Effector CD8-positive, alpha-beta T cell (primary cell): Measurements from ENCODE around the gene TMED5.
"Not testable (repeated sequence)": the region's sequence is repeated elsewhere in the genome, so short reads cannot be mapped to it uniquely, and the experiment has no call there.

Experiments used
- DNase-seq: peaks from one replicate; lab custom pipeline; 2025; lab: John Stamatoyannopoulos, UW
- total RNA-seq, 4 experiments: gene quantifications; one replicate each; lab custom pipeline; 2026; lab: John Stamatoyannopoulos, UW

The TMED5 gene
- total RNA-seq, result 85.0 to 97.8 (median 92.3) reads per million in 4 experiments

DNA sequence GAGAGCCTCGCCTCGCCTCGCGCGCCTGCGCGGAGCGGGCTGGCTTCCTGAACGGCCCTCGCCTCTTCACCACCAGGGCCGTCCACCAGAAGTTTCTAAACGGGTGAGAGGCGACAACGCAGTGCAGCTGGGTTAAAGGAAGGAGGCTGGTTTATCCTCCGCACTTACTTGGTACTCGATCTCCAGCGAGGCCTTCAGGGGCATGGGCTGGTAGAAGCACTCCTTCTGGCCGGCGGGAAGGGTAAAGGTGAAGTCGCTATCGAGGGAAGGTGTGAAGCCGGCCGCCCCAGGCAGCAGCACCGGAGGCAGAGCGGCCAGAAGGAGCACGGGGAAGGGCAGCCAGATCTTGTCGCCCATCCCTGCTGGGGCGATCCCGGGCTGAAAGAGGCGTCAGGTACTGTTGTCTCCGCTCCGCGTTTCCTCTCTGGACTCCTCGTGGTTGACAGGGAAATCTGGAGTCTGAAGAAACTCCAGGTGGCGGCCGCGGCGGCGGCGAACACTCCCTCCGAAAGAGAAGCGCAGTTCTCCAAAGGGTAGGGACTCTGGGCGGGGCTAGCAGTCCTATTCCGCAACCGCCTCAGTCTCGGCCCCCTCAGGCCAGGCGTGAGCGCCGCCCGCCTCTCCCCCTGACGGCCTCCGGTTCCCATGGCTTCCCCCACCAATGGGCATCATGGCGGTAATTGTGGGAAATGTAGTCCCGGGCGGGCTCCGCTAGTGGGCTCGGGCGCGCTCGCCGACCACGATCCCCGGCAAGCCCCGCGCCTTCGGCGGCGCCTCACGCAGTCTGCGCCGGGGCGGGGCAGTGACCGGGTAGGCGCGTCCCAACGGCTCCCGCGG, at the start of gene TMED5:
TSS of gene TMED5 (minus strand) at position 528 of the 837 bp plus-strand sequence. CDS start at position 357, 171 bp downstream.
- DNase-seq, result peak; percentile 94

DNA sequence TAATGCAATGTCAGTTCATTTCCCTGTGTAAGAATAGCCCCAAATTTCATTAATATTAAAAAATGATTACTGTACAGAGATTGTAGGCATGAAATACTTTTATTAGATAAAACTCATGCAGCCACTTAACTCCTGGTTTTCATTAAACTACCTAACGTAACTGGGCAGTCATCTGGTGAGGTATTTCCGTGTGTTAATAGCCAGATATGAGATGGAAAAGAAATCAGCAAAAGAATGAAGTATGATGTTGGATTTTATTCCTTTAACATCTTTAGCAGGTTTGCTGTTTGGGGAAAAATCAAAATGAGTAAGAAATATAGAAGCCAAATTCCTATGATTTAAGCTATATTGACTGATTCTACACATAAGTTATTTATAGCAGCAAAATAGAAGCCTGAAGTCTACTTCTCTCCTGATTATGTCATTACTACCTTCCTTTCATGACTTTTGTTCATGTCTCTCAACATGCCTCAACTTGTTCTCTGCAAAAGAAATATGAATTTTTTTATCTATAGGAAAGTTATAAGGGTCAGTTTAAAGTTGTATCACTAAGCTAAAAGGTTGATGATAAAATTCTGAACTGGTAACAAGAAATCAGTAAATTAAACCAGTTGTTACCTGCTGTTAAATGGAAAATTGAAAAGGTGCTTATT, 42.9 kb upstream of the TMED5 start:
- DNase-seq, result no peak

- DNase-seq, result no peak
These were observed 41.7 kb upstream of the TMED5 start for GRCh38 chr1:93221913-93222312.

DNA sequence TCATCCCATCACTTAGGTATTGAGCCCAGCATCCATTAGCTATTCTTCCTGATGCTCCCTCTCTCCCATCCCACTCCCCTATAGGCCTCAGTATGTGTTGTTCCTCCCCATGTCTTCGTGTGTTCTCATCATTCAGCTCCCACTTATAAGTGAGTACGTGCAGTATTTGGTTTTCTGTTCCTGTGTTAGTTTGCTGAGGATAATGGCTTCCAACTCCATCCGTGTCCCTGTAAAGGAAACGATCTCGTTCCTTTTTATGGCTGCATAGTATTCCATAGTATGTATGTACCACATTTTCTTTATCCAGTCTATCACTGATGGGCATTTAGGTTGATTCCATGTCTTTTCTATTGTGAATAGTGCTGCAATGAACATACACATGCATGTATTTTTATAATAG, 40.5 kb upstream of the TMED5 start:
- DNase-seq, result not testable (repeated sequence)

DNA sequence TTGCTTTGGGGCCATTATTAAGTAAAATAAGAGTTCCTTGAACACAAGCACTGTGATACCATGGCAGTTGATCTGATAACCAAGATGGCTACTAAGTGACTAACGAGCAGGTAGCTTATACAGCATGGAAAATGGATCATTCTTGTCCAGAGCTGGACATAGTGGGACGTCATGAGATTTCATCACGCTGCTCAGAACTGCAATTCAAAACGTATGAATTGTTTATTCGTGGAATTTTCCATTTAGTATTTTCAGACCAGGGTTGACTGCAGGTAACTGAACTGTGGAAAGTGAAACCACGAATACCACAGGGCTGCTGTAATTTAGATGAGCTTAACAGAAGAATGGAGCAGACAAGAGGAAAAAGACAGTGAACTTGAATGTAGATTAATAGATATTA, 39.2 kb upstream of the TMED5 start:
- DNase-seq, result no peak

DNA sequence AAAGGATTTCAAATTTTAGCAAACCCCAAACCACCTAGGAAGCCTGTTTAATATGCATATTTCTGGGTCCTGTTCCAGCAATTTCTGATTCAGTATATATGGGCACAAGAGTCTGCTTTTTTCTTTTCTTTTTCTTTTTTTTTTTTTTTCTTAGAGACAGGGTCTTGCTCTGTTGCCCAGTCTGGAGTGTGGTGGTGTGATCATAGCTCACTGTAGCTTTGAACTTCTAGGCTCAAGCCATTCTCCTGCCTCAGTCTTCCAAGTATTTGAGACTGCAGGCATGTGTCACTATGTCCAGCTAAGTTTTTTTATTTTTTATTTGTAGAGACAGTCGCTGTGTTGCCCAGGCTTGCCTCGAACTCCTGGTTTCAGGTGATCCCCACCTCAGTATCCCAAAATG, 35.1 kb upstream of the TMED5 start:
- DNase-seq, result no peak

GRCh38 chr1:93207211-93207610, 27.0 kb upstream of the TMED5 start:
- no peak for DNase-seq

DNA sequence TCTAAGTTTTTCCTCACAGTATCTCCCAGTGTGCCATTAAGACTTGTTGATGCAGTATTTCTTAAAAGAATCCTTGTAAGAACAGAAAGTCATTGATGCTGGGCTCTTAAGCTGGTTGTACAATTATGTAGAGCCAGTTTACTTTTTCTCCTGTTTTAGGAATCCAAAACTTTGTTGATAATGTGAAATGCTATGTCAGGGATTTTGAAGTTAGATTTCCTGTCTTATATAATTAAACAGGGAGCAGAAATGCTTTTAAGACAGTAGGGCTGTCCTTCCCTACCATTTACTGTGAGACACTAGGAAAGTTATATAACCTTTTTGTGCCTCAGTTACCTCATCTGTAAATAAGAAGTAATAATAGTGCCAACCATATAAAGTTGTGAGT, 26.3 kb upstream of the TMED5 start:
- DNase-seq, result no peak

GRCh38 chr1:93205892-93206566, 25.8 kb upstream of the TMED5 start:
- no peak for DNase-seq

DNA sequence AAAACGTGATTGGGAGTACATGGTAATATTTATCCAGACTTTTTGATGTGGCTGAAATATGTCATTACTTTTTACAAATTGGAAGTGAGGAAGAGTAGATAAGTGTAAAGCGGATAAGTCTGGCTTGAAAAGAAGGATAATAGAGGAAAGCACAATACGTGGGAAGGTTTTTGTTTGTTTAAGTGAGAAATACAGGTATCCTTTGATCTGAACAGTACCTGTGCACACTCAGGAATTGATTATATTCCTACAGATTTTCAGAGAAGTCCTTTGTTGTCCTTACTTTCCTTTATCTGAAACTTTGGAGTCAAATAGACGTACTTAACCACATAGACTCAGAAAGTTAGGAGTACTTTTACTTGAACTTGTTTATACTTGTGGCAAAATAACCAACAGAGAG, 20.5 kb upstream of the TMED5 start:
- no peak for DNase-seq

- no peak for DNase-seq
These were observed 19.9 kb upstream of the TMED5 start for GRCh38 chr1:93200086-93200620.

DNA sequence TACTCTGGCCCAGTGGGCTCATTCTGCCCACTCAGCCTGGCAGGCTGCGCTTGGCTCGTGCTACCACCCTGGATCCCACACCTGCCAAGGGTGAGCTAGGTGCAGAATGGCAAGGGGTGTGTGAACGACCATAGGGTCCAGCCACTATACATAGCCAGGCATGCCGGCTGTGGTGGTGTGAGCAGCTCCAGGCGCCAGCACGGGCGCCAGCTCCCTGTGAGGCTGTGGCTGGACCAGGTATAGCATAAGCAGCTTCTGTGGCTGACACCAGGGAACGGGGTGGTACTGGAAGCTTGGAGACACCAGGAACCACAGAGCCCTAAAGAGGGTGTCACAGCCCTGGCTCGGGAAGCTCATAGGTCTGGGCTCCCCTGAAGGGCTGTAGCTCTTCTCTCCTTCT, 18.9 kb upstream of the TMED5 start:
- no peak for DNase-seq

DNA sequence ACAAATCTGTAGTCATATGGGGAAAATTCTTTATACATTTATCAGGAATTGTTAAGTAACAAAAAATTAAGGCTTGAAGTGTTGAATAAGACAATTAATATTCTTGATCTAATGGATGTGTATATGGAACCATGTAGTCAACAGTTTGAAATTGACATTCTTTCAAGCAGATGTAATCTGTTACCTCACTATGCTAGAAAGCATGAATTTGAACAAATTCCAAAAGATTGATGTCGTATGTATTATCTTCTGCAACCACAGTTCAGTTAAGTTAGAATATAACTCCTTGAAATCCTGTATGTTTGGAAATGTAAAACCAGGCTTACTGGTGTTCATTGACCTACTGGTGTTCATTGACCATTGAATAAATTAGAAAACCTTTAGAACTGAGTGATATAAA, 16.4 kb upstream of the TMED5 start:
- no peak for DNase-seq

GRCh38 chr1:93194231-93194990, 14.2 kb upstream of the TMED5 start:
- DNase-seq, result no peak

- DNase-seq, result no peak
These were observed 10.2 kb upstream of the TMED5 start for GRCh38 chr1:93190432-93190831.

DNA sequence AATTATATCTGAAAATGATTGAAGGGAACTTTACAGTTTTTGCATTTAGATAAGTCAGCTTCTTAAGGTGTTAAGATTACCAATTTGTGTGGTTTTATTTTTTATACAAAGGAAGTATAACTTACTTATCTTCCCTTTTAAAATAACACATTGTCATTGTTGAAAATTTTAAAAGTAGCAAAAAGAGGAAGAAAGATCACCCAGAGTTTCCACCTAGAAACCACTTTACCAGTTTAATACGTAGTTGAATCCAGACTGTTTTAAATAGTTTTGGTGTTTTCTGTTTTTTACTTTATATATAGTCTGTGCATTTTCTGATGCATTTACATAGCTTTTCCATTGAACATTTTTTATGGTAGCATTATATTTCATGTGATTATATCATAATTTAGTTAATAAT, 6.5 kb upstream of the TMED5 start:
- no peak for DNase-seq

- DNase-seq, result peak; percentile 66
These were observed 755 bp upstream of the TMED5 start, which contains the start of gene CCDC18 for GRCh38 chr1:93180723-93181613. Gene CCDC18, plus strand, starts transcription at chr1:93180724. Its CDS starts 2,638 bp downstream, at chr1:93183362.

DNA sequence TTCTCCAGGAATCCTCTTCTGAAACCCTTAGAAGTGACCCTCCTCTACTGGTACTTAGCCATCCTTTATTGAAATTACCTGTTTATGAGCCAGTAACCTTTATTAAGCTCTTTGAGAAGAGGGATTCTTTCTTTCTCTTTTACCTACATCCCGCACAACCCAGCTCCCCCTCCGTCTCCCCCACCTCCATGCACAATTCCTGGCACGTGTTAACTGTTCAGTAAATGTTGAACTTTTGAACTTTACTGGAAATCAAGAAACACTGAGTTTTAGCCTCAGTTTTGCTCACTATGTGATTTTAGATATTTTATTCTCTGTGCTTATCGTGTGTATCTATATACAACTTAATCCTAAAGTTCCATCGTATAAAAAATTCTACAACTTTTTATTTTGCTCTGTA, 1.8 kb downstream of the TMED5 start:
- DNase-seq, result no peak

GRCh38 chr1:93177991-93178390, 2.2 kb downstream of the TMED5 start:
- DNase-seq, result no peak

DNA sequence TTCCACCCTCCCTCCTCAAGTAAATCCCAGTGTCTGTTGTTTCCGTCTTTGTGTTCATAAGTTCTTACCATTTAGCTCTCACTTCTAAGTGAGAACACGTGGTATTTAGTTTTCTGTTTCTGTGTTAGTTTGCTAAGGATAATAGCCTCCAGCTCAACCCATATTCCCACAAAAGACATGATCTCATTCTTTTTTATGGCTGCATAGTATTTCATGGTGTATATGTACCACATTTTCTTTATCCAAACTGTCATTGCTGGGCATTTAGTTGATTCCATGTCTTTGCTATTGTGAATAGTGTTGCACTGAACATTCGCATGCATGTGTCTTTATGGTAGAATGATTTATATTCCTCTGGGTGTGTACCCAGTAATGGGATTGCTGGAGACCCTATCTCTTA, 5.6 kb downstream of the TMED5 start:
- not testable (repeated sequence) for DNase-seq

GRCh38 chr1:93172778-93173177, 7.4 kb downstream of the TMED5 start:
- DNase-seq, result no peak
